Activated T-helper 1 cell treated with anti-CD3 and anti-CD28 coated beads, Interleukin-12 subunit alpha, Interleukin-12 subunit beta, Interleukin-2, Interleukin-4 antibody, amounts not matched to agents 30 ng/mL and 10 ng/mL and 1 ng/mL, durations not matched to agents 14 hours and 24 hours and 36 hours (primary cell): ENCODE results near the gene COL4A2. TPM values are rescaled to one million over a fixed set of nuclear protein-coding genes. Genes with fewer than 3 reads are reported as not detected.

Source experiments
- DNase-seq: peaks from one replicate; pipeline ENCODE4 v3.0.0; 2021; ENCODE audit warnings: low spot score
- H3K27ac Mint-ChIP-seq: one replicate; pipeline ENCODE4 v1.8.0; 2021; ENCODE audit warnings: mild to moderate bottlenecking, mixed read lengths
- H3K27me3 Mint-ChIP-seq: one replicate; pipeline ENCODE4 v1.8.0; 2022; ENCODE audit warnings: mild to moderate bottlenecking, moderate library complexity, mixed read lengths; ENCODE audit not compliant: insufficient read depth
- H3K36me3 Mint-ChIP-seq: one replicate; pipeline ENCODE4 v1.8.0; 2021; ENCODE audit warnings: low read depth, mixed read lengths
- H3K4me1 Mint-ChIP-seq: one replicate; pipeline ENCODE4 v1.8.0; 2021; ENCODE audit warnings: low read depth, mixed read lengths
- H3K4me3 Mint-ChIP-seq: one replicate; pipeline ENCODE4 v1.8.0; 2021; ENCODE audit warnings: mild to moderate bottlenecking, moderate library complexity, mixed read lengths
- H3K9me3 Mint-ChIP-seq: one replicate; pipeline ENCODE4 v1.8.0; 2021; ENCODE audit warnings: mixed read lengths
- intact Hi-C: fragments of 100-400 bp; cut with micrococcal nuclease; formaldehyde crosslinking; loops from one replicate; pipeline ENCODE4 v1.15.1; 2024
- total RNA-seq: library from RNA; stranded (reverse); gene quantifications from 2 replicates; pipeline ENCODE4 v1.2.3, GENCODE V29; 2022

The COL4A2 gene
- 0.10 TPM in 1 of 2 replicates, not detected in the other for total RNA-seq

DNA sequence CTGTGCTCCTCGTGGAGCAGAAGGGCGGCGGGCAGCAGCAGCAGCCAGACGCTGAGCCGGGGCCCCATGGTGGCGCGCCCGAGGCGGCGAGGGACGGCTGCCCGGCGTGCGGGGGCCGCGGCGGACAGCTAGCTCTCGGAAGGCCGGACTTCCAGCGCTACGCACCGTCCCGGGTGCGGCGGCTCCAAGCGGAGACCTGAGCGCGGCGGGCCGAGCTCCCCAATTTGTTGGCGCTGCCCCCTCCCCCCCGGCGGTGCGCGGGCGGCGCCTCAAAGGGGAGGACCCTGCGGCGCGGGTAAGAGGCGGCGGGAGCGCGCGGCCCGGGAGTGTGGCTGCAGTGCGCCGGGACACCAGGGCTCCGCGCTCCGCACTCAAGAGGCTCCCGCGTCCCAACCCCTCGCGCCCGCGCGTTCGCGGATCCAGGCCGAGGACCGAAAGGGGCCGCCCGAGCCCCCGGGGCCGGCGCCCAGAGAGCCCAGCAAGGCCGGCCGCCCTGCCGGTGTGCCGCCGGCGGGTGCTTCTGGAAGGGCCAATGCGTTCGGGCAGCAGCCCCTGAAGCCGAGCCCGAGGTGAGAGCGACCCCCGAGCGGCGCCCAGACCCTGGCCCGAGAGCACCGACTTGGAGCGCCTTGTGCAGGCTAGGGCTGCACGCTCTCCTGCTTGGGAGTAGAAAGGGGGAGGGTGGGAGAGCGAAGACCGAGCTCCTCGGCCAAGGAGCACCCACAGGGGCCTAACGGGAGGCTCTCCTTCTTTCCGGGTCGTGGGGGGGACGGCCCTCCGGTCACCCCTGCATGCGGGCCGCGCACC is at the start of gene COL4A2, which contains the start of gene COL4A1:
TSS of gene COL4A2 (plus strand) at position 325 of the 807 bp plus-strand sequence. CDS start 620 bp downstream, outside the sequence.
TSS of gene COL4A1 (minus strand) at position 198 of the 807 bp plus-strand sequence. CDS start at position 68, 130 bp downstream.
- intact Hi-C loops: loop anchor here (1.0 to 5.0 kb wide), 3 partner anchors 9 to 1755 kb away; no protein-coding TSS in a partner anchor
- no peak within 1 kb of the TSS for H3K4me3 Mint-ChIP-seq
- no peaks in the 10 kb centered on the region for H3K9me3 Mint-ChIP-seq
- H3K27me3 Mint-ChIP-seq: peaks cover 74% of the 10 kb centered on the region
- H3K4me1 Mint-ChIP-seq: peaks cover 15% of the 10 kb centered on the region
- no peaks in the 10 kb centered on the region for H3K36me3 Mint-ChIP-seq
- DNase-seq: no peak
- peak within 1 kb of the TSS; percentile 78 for H3K27ac Mint-ChIP-seq

DNA sequence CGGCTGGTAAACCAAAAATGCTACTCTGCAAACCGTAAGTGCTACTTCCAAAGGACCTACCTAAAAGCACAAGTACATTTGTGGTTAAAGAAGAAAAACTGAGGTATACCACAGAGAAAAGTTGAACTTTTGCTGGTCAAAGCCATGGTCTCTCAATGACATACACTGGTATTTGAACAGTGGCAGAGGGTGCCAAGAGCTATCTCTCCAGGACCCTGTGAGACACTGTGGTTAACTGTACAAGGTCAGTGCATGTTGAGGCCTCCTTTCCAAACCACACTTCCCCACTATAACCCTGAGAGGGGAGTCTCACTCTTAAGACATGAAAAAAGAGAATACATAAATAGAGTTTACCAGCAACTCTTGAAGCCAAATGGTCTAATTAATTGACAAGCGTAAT is 49.7 kb upstream of the COL4A2 start:
- Mint-ChIP-seq H3K4me3 (no peak overlapping the region), H3K27me3 (peaks cover 10% of the 10 kb centered on the region), H3K36me3 (no peaks in the 10 kb centered on the region), H3K4me1 (no peaks in the 10 kb centered on the region), H3K27ac (no peak overlapping the region), H3K9me3 (peaks cover 9% of the 10 kb centered on the region)
- intact Hi-C loops: no loop called here
- DNase-seq: no peak

DNA sequence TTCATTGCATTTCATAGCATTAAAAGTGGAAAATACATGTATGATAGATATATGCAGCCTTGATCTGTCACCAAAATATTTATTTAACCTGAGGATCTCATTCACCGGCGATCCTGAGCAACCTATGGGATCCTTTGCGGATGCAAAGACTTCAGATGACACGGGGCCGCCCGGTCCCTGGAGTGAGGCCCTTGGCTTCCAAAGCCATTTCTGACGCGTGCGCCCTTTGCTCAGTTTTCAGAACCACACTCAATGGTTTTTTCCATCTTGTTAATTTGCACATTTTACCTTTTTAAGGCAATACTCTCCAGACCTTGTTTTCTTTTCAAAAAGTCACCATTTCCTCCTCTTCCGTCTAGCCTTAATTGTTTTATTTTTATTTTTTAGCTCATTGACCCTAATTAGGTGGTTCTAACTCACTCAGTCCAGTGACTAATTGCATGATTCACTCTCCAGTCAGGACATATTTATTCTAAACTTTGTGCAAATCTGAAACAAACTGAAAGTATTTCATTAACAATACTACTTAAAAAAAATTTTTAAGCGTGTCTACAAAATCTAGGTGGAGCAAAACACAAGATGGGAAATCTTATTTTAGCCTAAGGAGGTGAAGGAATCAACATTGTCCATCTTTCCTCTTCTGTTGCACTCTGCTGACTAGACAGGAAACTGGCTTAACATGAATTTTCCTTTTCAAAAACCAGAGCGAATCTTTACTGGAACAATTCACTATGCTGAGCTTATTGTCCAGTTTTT is 48.0 kb upstream of the COL4A2 start:
- Mint-ChIP-seq H3K4me3 (no peak overlapping the region), H3K4me1 (no peaks in the 10 kb centered on the region), H3K36me3 (no peaks in the 10 kb centered on the region), H3K27me3 (peaks cover 16% of the 10 kb centered on the region), H3K9me3 (peaks cover 9% of the 10 kb centered on the region), H3K27ac (no peak overlapping the region)
- no peak for DNase-seq
- intact Hi-C loops: no loop called here

DNA sequence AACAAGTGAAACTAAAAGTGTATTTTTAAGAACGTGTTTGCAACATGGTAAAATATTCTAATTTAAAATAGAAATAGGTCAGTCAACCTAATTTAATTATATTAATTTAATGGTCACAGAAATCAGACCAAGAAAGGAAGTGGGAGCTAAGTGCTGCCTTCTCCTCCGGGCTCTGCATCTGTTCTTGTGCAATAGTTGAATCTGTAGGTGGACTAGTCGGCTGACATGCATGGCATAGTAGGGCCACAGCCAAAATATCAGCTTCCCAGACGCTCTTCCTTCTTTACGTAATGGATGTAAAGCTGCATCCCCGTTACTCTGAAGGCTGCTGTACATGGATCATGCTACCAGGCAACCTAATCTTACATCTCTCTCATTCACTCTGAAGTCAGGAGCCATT is 47.4 kb upstream of the COL4A2 start:
- DNase-seq: no peak
- Mint-ChIP-seq H3K36me3 (no peaks in the 10 kb centered on the region), H3K9me3 (peaks cover 9% of the 10 kb centered on the region), H3K27ac (no peak overlapping the region), H3K27me3 (peaks cover 16% of the 10 kb centered on the region), H3K4me1 (no peaks in the 10 kb centered on the region), H3K4me3 (no peak overlapping the region)
- intact Hi-C loops: no loop called here

DNA sequence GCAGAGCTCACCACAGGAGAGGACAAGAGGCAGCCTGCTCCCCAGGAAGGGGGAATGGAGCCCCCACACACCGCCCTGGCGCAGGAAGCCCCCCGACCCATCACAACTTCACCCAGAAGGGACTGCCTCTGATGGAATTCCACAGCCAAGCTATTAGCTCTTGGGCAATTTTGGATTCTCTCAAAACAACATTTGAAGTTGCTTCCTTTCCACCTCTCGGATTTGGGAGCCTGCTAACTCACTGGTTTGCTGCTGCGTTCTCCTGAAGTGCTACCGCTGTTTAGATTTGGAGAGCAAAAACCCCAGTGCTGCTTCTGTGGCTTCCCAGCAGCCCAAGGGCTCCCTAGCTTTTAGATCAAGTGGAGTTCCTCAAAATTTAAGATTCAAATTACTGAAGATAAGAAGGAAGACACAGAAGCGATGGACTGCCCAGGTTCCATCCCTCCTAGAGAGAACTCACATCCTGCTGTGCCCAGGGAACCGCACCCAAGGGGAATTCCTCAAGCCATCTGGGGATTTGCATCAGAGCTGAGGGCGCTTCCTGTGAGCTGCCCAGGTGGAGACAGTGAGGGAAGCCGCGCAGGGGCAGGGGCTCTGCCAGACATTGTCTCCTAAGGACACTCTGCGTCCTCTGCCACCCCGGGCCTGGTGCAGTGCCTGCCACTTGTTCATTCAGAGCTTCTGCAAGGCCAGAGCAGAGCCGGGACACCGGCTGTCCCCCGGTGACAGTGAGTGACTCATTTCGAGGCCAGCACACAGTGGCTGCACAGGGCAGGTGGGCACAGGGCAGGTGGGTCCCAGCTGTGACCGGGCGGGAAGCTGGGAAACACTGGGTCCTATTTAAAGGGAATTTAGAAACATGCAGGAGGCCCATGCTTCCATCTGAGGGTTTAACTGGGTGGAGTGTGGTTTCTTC is 45.7 kb upstream of the COL4A2 start:
- Mint-ChIP-seq H3K27ac (no peak overlapping the region), H3K4me3 (no peak overlapping the region), H3K27me3 (peaks cover 16% of the 10 kb centered on the region), H3K9me3 (no peaks in the 10 kb centered on the region), H3K4me1 (no peaks in the 10 kb centered on the region), H3K36me3 (no peaks in the 10 kb centered on the region)
- DNase-seq: no peak
- intact Hi-C loops: no loop called here

DNA sequence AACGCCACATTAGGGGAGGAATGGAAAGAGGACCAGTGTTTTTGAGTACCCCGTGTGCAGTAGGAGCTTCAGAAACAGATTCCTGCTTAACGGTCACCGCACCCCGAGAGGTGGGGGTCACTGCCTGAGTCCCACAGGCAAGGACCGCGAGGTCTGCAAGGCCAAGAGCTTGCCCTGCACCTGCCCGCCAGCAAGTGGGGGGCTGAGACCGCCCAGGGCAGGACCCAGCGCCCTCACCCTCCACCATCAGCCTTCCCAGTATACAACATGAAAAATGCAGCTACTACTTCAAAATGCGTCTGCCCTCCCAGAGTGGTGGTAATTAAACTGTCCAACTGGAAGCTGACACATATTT is 45.0 kb upstream of the COL4A2 start:
- Mint-ChIP-seq H3K27me3 (peaks cover 16% of the 10 kb centered on the region), H3K4me3 (no peak overlapping the region), H3K36me3 (no peaks in the 10 kb centered on the region), H3K27ac (no peak overlapping the region), H3K4me1 (no peaks in the 10 kb centered on the region), H3K9me3 (no peaks in the 10 kb centered on the region)
- intact Hi-C loops: no loop called here
- DNase-seq: no peak

DNA sequence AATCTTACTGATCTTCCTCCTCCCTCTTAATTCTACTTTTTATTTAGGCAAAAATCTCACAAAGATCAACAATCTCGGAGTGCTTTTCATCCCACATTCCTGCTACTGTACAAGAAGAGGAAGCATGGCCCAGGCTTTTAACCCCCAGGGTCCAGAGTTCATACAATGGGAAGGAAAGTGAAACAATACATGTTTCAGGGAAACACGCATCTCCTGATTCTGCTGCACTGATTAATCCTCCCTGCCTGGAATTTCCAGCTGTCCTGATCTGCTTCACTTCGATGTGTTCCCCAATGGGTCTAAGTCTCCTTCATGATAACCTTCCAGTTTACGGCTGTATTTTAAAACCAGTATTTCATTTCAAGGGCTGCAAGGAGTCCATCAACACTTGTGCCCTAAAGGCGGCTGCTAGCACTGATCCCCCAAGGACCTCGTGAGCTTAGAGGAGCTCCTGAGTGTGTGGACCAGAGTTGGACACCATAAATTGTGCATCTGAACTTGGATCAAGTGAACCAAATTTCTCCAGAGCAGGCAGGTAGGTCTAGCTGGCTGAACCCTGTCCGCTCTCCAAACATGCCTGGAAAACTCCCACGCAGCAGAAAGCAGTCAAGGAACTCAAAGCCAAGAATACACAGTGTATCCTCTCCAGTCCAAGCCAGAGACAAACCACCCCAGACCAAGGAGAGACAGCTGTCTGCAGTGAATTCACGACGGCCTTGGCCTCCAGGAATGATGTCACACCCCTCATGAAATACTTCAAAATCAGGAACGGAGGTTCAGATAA is 44.4 kb upstream of the COL4A2 start:
- intact Hi-C loops: no loop called here
- no peak for DNase-seq
- Mint-ChIP-seq H3K27me3 (peaks cover 16% of the 10 kb centered on the region), H3K4me1 (no peaks in the 10 kb centered on the region), H3K9me3 (no peaks in the 10 kb centered on the region), H3K4me3 (no peak overlapping the region), H3K36me3 (no peaks in the 10 kb centered on the region), H3K27ac (no peak overlapping the region)

DNA sequence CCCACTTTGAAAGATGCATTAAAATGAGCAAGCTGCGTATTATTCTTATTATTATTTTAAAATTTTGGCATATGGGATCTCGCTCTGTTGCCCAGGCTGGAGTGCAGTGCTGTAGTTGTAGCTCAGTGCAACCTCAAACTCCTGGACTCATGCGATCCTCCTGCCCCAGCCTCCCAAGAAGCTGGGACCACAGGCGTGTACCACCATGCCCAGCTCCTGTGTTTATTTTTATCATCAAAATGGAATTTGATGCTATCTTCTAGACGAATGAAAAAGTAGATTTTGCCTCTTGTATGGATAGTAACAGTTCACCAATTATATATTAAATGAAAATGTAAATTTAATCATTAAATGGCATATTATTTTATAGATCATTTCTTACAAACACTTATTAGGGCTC is 43.7 kb upstream of the COL4A2 start:
- Mint-ChIP-seq H3K9me3 (no peaks in the 10 kb centered on the region), H3K36me3 (no peaks in the 10 kb centered on the region), H3K4me3 (no peak overlapping the region), H3K4me1 (no peaks in the 10 kb centered on the region), H3K27me3 (peaks cover 15% of the 10 kb centered on the region), H3K27ac (no peak overlapping the region)
- no peak for DNase-seq
- intact Hi-C loops: no loop called here

DNA sequence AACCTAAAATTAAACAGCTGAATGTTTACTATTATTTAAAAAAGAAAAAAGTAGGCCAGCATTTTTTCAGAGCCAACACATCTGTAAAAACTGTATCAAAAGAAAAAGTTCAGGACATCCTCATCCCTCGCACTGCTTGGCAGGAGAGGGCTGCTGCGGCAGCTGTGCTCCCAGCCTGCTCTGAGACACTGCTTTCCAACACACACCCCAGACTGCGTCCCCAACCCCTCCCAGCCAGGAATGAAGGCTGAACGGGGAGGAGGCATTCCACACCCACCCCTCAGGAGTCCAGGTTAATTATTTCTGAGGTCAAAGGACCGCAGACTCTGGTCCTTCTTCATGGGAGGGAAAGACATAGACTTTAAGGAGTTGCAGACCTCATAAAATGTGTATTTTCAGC is 43.2 kb upstream of the COL4A2 start:
- H3K4me1 Mint-ChIP-seq: no peaks in the 10 kb centered on the region
- no peak overlapping the region for H3K4me3 Mint-ChIP-seq
- no peak for DNase-seq
- H3K9me3 Mint-ChIP-seq: no peaks in the 10 kb centered on the region
- H3K27me3 Mint-ChIP-seq: peaks cover 15% of the 10 kb centered on the region
- intact Hi-C loops: no loop called here
- H3K36me3 Mint-ChIP-seq: no peaks in the 10 kb centered on the region
- H3K27ac Mint-ChIP-seq: no peak overlapping the region

DNA sequence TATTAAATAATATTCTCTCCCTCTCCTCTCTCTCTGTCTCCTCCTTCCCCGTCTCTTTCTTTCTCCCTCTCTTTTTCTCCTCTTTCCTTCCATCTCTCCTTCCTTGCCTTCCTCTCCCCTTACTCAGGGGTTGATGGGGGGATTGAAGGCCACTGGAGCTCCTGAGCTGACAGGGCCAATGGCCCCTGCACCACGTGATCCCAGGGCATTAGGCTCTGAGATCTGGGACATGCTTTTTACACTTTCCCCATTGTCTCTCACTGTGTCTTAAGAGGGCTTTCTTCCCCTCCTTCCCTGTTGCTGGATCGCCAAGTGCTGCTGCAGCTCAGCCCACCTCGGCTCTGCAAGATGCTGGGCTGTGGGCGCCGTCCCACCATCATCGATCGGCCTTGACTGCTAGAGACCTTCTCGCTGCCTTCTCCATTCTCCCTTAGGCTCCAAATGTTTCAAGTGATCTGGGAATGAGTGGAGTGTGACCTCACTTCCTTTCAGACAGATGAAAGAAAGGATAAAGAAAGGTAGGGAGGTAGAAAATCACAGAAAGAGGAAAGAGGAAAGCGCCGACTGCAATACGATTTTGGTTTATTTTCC is 42.3 kb upstream of the COL4A2 start:
- Mint-ChIP-seq H3K4me1 (no peaks in the 10 kb centered on the region), H3K27me3 (peaks cover 12% of the 10 kb centered on the region), H3K4me3 (no peak overlapping the region), H3K9me3 (no peaks in the 10 kb centered on the region), H3K36me3 (no peaks in the 10 kb centered on the region), H3K27ac (no peak overlapping the region)
- intact Hi-C loops: no loop called here
- DNase-seq: no peak

DNA sequence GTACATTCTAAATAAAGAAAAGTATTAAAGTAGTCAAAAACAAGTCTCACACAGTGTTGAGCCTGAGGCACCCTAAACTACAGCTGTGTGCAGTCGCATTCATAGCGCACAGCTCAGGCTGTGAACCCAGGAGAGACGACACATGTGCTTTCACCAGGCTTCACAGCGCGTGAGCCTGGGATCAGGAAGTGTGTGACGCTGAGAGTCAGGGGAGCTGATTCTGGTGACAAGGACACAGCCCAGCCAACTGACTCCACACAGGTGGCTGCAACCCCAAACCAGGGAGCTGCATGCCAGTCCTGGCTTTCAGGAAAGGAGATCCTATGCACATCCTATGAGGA is 41.8 kb upstream of the COL4A2 start:
- H3K27ac Mint-ChIP-seq: no peak overlapping the region
- peaks cover 12% of the 10 kb centered on the region for H3K27me3 Mint-ChIP-seq
- no peaks in the 10 kb centered on the region for H3K36me3 Mint-ChIP-seq
- DNase-seq: no peak
- intact Hi-C loops: no loop called here
- H3K4me1 Mint-ChIP-seq: no peaks in the 10 kb centered on the region
- no peaks in the 10 kb centered on the region for H3K9me3 Mint-ChIP-seq
- no peak overlapping the region for H3K4me3 Mint-ChIP-seq
